Endothelial cell of umbilical vein (primary cell): Measurements from ENCODE around the gene GK2. TPM values are rescaled to one million over a fixed set of nuclear protein-coding genes. Genes with fewer than 3 reads are reported as not detected.

ENCODE experiments used
- BruUV-seq: library from RNA; stranded (reverse); fragments of 400-500 nt; replicated peaks from 2 replicates; lab custom pipeline; 2021; lab: Mats Ljungman, UMichigan
- CTCF ChIA-PET: fragments of 300-600, 350-600 bp; sonication (Branson Sonifier 250); formaldehyde crosslinking; loops from one replicate; lab custom pipeline; 2021; ENCODE audit warnings: antibody characterized with exemption, inconsistent platforms; lab: Charles Lee
- POLR2A ChIA-PET: fragments of 300-600, 350-600 bp; sonication (Branson Sonifier 250); formaldehyde crosslinking; loops from one replicate; lab custom pipeline; 2021; ENCODE audit warnings: antibody characterized with exemption, inconsistent platforms; lab: Charles Lee
- DNase-seq: peaks from one replicate; pipeline ENCODE4 v3.0.0-alpha.2; 2011; ENCODE audit warnings: low read depth, low spot score
- FAIRE-seq: peaks from 2 replicates; lab custom pipeline; 2011; peaks lifted over from hg19 to GRCh38; lab: Jason Lieb, UNC
- H2AFZ ChIP-seq: 2 replicates; pipeline ENCODE4 v1.6.0; 2012; ENCODE audit warnings: low read depth, low read length, control low read depth, inconsistent platforms
- H3K27ac ChIP-seq: 2 replicates; pipeline ENCODE4 v1.5.1; 2011; ENCODE audit warnings: low read depth, mild to moderate bottlenecking, control low read depth, low read length, moderate library complexity; ENCODE audit not compliant: insufficient read depth
- H3K27me3 ChIP-seq, 2 experiments: 2 replicates each; pipeline versions ENCODE4 v1.6.0 to v1.6.1; 2011; ENCODE audit warnings: low read length in 2 of 2, mixed read lengths in 1 of 2; ENCODE audit not compliant: control insufficient read depth in 2 of 2, insufficient read depth in 2 of 2
- H3K36me3 ChIP-seq, 2 experiments: 2 replicates in 1 of 2; 3 replicates in 1 of 2; pipeline ENCODE4 v1.5.1; 2011; ENCODE audit warnings: low read length in 2 of 2, mild to moderate bottlenecking in 1 of 2, moderate library complexity in 1 of 2; ENCODE audit not compliant: control insufficient read depth in 2 of 2, insufficient read depth in 2 of 2; ENCODE audit errors: extremely low read depth in 1 of 2
- H3K4me1 ChIP-seq: 3 replicates; pipeline ENCODE4 v1.5.1; 2011; ENCODE audit warnings: mild to moderate bottlenecking, low read length; ENCODE audit not compliant: control insufficient read depth, insufficient read depth; ENCODE audit errors: extremely low read depth
- H3K4me2 ChIP-seq: 2 replicates; pipeline ENCODE4 v1.6.1; 2011; ENCODE audit warnings: low read length, control low read depth, mixed read lengths; ENCODE audit not compliant: insufficient read depth
- H3K4me3 ChIP-seq, 3 experiments: fragments of 200-600 bp in 1 of 3; sonication (generic), shearing (Covaris generic) in 1 of 3; replicated peaks in 1 of 3; 2 replicates each; pipeline ENCODE4 v1.5.1; 2011 to 2016; ENCODE audit warnings: control low read depth in 3 of 3, low read length in 3 of 3, mild to moderate bottlenecking in 2 of 3, inconsistent platforms in 1 of 3, low read depth in 1 of 3, moderate library complexity in 1 of 3; ENCODE audit not compliant: insufficient read depth in 1 of 3
- H3K79me2 ChIP-seq: 2 replicates; pipeline ENCODE4 v1.6.0; 2012; ENCODE audit warnings: low read length, inconsistent platforms; ENCODE audit not compliant: control insufficient read depth, insufficient read depth
- H3K9ac ChIP-seq: replicated peaks from 2 replicates; pipeline ENCODE3; 2011; ENCODE audit warnings: low read length, control low read depth; ENCODE audit not compliant: insufficient read depth; ENCODE audit errors: extremely low read depth
- H3K9me1 ChIP-seq: replicated peaks from 3 replicates; pipeline ENCODE4 v1.6.0; 2011; ENCODE audit warnings: mild to moderate bottlenecking, low read length; ENCODE audit not compliant: control insufficient read depth, insufficient read depth; ENCODE audit errors: extremely low read depth
- H3K9me3 ChIP-seq: replicated peaks from 2 replicates; pipeline ENCODE4 v1.5.1; 2012; ENCODE audit warnings: low read length, inconsistent platforms; ENCODE audit not compliant: control insufficient read depth, insufficient read depth
- H4K20me1 ChIP-seq: replicated peaks from 2 replicates; pipeline ENCODE3; 2011; ENCODE audit warnings: mild to moderate bottlenecking, low read length; ENCODE audit not compliant: control insufficient read depth, insufficient read depth; ENCODE audit errors: extremely low read depth
- EZH2 ChIP-seq: IDR thresholded peaks from 2 replicates; pipeline ENCODE4 v1.6.1; 2012; ENCODE audit warnings: borderline replicate concordance, low read depth, mild to moderate bottlenecking, moderate library complexity, low read length, inconsistent platforms; ENCODE audit not compliant: severe bottlenecking
- FOS ChIP-seq: IDR thresholded peaks from 2 replicates; pipeline ENCODE4 v1.6.1; 2011; ENCODE audit warnings: mild to moderate bottlenecking, low read length, moderate library complexity, borderline replicate concordance; ENCODE audit not compliant: insufficient read depth
- GATA2 ChIP-seq: IDR thresholded peaks from 2 replicates; pipeline ENCODE4 v1.7.0; 2011; ENCODE audit warnings: low read depth, mild to moderate bottlenecking, moderate library complexity, mixed read lengths, low read length; ENCODE audit not compliant: insufficient read length, insufficient read depth
- JUN ChIP-seq: IDR thresholded peaks from 2 replicates; pipeline ENCODE4 v1.6.1; 2011; ENCODE audit warnings: borderline replicate concordance, low read depth; ENCODE audit not compliant: insufficient read length, insufficient read depth
- MYC ChIP-seq: IDR thresholded peaks from one replicate; pipeline ENCODE4 v1.6.1; 2011; ENCODE audit warnings: mild to moderate bottlenecking, low read depth, low read length
- POLR2A ChIP-seq: IDR thresholded peaks from 2 replicates; pipeline ENCODE4 v1.6.1; 2012; ENCODE audit warnings: low read depth, mild to moderate bottlenecking, control low read depth, low read length
- POLR2AphosphoS5 ChIP-seq: IDR thresholded peaks from 2 replicates; pipeline ENCODE4 v1.6.1; 2012; ENCODE audit warnings: low read depth, mild to moderate bottlenecking, control low read depth, low read length, moderate library complexity; ENCODE audit not compliant: insufficient read depth
- dilution Hi-C: fragments of 300-500 bp; cut with MboI; formaldehyde crosslinking; loops from one replicate; pipeline ENCODE4 v1.15.0; 2019; ENCODE audit warnings: low sequenced_read_pairs; ENCODE audit not compliant: extremely low pct_ligation_motif_present
- intact Hi-C: fragments of 100-400 bp; cut with micrococcal nuclease; formaldehyde crosslinking; loops from one replicate; pipeline ENCODE4 v1.10.0; 2022
- polyA plus RNA-seq, 4 experiments: library from polyadenylated mRNA; depleted of rRNA in 3 of 4; stranded (reverse) in 3 of 4; unstranded in 1 of 4; fragments of >200 nt; gene quantifications; 2 replicates each; pipeline versions ENCODE4 v1.2.1 to v1.2.3, GENCODE V29; 2011 to 2012; ENCODE audit warnings: missing spikeins in 1 of 4
- total RNA-seq: library from RNA; stranded (reverse); gene quantifications from 2 replicates; pipeline ENCODE4 v1.2.3, GENCODE V29; 2021
- TF ChIP-seq, protein P1 (sequence below): IDR thresholded peaks from 2 replicates; pipeline ENCODE4 v1.6.1; 2011; ENCODE audit not compliant: insufficient read depth, insufficient read length
- TF ChIP-seq, protein P2 (sequence below), 2 donors: IDR thresholded peaks; 1 replicate in 1 of 2; 2 replicates in 1 of 2; pipeline ENCODE4 v1.5.1; 2011; ENCODE audit warnings: low read length in 2 of 2, mild to moderate bottlenecking in 2 of 2, moderate library complexity in 2 of 2, control low read depth in 1 of 2, inconsistent platforms in 1 of 2, low read depth in 1 of 2; ENCODE audit not compliant: insufficient read depth in 1 of 2; ENCODE audit errors: extremely low read depth in 1 of 2

The GK2 gene
- total and polyA plus RNA-seq, 2 donors (not counting 3 experiments of a cell fraction or from before 2014, with no cell fraction given): not detected

GRCh38 chr4:79445371-79445781 lies 37.3 kb upstream of the GK2 start:
- Histone ChIP-seq H3K4me2 (no peak overlapping the region), H3K4me1 (no peaks in the 10 kb centered on the region), H3K9me3 (no peaks in the 10 kb centered on the region), H3K9ac (no peak overlapping the region), H3K79me2 (no peaks in the 10 kb centered on the region), H3K27me3 (no peaks in the 10 kb centered on the region), H3K4me3 (no peak overlapping the region), H2AFZ (no peak overlapping the region), H4K20me1 (no peaks in the 10 kb centered on the region), H3K36me3 (no peaks in the 10 kb centered on the region), H3K27ac (no peak overlapping the region), H3K9me1 (no peaks in the 10 kb centered on the region)
- ChIA-PET CTCF (no interaction called here), POLR2A (no interaction called here)
- TF ChIP-seq FOS: no peak
- TF ChIP-seq JUN: no peak
- TF ChIP-seq, protein P1, sequence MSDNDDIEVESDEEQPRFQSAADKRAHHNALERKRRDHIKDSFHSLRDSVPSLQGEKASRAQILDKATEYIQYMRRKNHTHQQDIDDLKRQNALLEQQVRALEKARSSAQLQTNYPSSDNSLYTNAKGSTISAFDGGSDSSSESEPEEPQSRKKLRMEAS: no peak
- no peak for TF ChIP-seq GATA2
- TF ChIP-seq EZH2: no peak
- no peak for TF ChIP-seq POLR2AphosphoS5
- TF ChIP-seq MYC: no peak
- no peak for TF ChIP-seq POLR2A
- TF ChIP-seq, protein P2, sequence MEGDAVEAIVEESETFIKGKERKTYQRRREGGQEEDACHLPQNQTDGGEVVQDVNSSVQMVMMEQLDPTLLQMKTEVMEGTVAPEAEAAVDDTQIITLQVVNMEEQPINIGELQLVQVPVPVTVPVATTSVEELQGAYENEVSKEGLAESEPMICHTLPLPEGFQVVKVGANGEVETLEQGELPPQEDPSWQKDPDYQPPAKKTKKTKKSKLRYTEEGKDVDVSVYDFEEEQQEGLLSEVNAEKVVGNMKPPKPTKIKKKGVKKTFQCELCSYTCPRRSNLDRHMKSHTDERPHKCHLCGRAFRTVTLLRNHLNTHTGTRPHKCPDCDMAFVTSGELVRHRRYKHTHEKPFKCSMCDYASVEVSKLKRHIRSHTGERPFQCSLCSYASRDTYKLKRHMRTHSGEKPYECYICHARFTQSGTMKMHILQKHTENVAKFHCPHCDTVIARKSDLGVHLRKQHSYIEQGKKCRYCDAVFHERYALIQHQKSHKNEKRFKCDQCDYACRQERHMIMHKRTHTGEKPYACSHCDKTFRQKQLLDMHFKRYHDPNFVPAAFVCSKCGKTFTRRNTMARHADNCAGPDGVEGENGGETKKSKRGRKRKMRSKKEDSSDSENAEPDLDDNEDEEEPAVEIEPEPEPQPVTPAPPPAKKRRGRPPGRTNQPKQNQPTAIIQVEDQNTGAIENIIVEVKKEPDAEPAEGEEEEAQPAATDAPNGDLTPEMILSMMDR (IDR thresholded peaks at IDR 0.05; ENCODE audit: extremely low read depth in 1 of 2, insufficient read depth in 1 of 2, low read depth in 1 of 2, low read length in 2 of 2): no peak
- FAIRE-seq (no peak), DNase-seq (no peak)
- no TSS peak for BruUV-seq
- dilution Hi-C loops (no loop called here), intact Hi-C loops (no loop called here)
